SK-N-DZ (cell line): Measurements from ENCODE around the gene MRPL12. TPM values are rescaled to one million over a fixed set of nuclear protein-coding genes. Genes with fewer than 3 reads are reported as not detected.
A peak's percentile ranks its signal among the peaks of the same experiment; 100 is the strongest.

Source experiments
- DNase-seq: peaks from one replicate; pipeline ENCODE4 v3.0.0-alpha.2; 2015; ENCODE audit warnings: low spot score
- polyA plus RNA-seq, 2 experiments: library from polyadenylated mRNA; depleted of rRNA; stranded (reverse); fragments of >200 nt; gene quantifications; 2 replicates each; pipeline ENCODE4 v1.2.3, GENCODE V29; 2014

Gene MRPL12
- polyA plus RNA-seq (2014; cell fraction: cytosol; rRNA removed) = 49.5 and 59.3 TPM in 2 replicates
- 27.5 and 48.5 TPM in 2 replicates for polyA plus RNA-seq (2014; cell fraction: nucleus; rRNA removed)

- peak; percentile 94 for DNase-seq
Measured at GRCh38 chr17:81702934-81703746, at the start of gene MRPL12. TSS of gene MRPL12 (plus strand) at chr17:81703367. CDS start at chr17:81703502, 135 bp downstream.

GRCh38 chr17:81655378-81656117 lies 47.6 kb upstream of the MRPL12 start:
- peak; percentile 53 for DNase-seq

DNA sequence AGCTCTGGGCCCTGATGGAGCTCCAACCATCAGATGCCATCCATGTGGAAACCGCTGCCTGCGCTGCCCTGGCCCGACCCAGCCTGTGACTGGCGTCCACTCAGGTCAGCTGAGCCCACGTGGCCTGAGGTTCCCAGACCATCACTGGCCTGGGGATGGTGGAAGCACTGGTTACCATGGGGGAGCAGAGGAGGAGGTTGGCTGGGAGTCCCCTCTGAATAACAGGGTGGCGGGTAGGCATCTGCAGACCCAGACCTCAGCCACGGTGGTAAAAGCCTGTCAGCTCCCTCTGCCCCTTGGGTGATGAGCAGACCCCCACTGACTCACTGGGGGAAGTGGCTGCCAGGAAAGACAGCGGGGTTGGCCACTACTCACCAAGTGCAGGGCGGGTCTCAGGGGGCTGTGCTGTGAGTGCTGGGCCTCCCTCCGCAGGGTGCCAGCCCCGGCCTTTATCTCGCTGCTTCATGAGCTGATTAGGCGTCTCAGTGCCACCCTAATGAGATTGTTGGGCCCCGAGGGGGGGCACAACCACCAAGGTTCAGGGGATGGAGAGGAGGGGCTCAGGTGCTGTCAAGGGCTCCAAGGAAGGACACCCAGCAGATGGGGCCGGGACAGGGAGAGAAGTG lies 46.9 kb upstream of the MRPL12 start, which contains the start of gene PDE6G:
TSS of gene PDE6G (minus strand) at position 425 of the 626 bp plus-strand sequence. CDS start 3,237 bp downstream, outside the sequence.
- DNase-seq = no peak

DNA sequence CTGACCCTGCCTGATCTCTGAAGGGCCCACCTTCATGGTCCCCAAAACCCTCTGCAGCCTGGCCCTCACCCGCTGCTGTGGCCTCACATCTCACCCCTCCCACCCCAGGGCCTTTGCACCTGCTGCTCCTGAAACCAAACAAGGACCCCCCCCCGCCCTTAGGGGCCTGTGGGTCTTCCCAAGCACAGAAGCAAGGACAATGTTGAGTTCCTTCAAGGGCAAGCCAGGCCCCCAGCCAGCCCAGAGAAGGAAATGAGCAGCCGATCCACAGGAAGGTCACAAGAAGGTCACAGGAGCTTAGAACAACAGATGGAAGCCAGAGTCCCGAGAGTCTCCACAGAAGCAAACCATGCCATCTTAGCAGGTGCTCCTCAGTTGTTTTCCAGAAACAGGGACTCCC lies 46.3 kb upstream of the MRPL12 start:
- DNase-seq = peak; percentile 56

- DNase-seq = no peak
Measured at GRCh38 chr17:81659038-81659437, 44.1 kb upstream of the MRPL12 start.

GRCh38 chr17:81660441-81660840 lies 42.7 kb upstream of the MRPL12 start:
- no peak for DNase-seq

DNA sequence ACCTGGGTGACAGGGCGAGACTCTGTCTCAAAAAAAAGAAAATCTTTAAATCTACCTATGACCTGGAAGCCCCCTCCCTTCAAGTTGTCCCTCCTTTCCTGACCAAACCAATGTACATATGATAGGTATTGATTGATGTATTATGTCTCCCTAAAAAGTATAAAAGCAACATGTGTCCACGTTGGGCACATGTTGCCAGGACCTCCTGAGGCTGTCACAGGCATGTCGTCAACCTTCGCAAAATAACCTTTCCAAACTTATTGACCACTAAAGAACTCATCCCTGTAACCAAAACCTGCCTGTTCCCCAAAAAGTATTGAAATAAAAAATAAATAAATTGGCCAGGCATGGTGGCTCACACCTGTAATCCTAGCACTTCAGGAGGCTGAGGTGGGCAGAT lies 41.2 kb upstream of the MRPL12 start:
- no peak for DNase-seq

- DNase-seq = no peak
Measured at GRCh38 chr17:81664051-81664470, 39.1 kb upstream of the MRPL12 start.

DNA sequence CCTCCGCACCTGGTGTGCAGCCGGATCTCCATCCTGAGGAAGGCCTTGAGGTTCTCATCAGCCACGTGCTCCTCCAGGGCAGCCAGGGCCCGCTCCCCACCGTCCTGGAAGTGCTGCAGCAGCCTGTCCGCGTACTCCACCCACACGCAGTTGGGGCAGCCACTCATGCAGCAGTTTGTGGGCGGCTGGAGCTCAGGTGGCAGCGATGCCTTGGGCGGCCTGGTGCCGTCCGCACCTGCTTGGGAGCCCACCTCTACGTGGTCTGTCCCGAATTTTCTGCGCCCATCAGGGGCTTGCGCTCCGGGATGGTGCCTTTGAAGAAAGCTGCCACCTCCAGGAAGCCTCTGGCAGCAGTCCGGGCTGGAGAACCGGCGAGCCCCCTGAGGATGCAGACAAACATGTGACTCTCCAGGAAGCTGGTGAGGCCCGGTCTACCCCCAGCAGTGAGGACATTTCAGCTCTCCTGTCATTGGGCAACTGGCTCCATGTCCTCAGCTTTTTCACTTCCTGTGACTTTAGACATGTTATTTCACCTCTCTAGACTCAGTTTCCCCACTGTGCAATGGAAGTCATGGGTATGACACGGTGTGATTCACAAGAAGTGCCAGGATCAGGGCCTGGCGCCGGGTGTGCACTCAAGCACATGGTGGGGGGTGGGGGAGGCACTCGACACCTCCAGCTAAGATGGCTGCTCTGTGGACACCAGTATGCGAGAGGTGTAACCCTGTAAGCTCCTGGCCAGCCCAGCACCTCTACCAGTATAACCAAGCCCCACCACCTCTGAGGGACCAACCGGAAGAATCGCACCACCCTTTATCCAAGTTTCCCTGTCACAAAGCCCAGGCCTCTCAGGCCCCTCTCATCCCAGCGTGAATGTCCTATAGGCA lies 37.7 kb upstream of the MRPL12 start:
- no peak for DNase-seq

DNA sequence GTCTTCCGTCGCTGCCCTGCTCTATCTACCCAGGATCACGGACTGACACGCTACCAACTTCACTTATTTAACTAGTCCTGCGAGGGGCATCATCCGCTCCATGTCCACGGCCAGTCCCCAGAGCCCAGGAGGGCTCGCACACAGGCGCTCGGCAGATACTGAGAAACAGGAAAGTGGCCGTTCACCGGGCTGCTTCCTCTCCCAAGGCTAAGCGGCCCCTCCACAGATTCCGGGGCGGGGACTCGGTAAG lies 37.1 kb upstream of the MRPL12 start:
- DNase-seq = peak; percentile 73

DNA sequence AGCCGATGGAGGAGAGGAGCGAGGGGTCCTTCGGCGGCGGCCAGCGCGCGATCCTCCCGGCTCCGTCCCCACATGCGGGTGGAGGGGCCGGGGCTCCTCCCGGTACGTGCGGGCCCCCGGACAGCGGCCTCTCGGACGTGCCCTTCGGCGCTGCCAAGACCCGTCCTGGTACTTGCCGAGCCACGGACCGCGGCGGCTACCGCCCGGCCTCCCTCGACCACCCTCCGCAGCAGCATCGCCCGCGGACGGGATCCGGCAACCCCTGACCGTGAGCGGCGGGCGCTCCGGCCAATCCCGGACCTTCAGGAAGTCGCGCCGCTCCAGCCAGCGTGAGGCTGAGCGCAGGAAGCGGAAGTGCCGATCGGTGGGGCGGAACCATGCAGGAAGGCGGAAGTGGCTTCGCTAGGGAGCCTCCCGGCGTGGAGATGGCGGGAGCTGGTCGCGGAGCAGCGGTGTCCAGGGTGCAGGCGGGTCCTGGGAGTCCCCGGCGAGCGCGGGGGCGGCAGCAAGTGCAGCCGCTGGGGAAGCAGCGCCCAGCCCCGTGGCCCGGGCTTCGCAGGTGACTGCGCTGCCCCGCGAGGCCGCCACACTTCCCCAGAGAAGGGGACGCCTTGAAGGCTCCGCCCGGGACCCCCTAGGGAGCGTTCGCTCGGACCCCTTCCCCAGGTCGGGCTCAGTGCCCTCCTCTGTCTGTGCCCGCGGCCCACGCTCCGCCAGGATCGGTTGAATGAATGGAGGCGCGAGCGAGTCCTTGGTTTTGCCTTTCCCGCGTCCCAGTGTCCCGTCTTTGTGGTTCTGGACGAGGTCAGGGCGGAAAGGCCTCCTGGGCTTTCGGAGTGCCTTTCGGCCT lies 36.6 kb upstream of the MRPL12 start, which contains the start of the genes CCDC137 and OXLD1:
TSS of gene CCDC137 (plus strand) at position 396 of the 850 bp plus-strand sequence. CDS start at position 426, 30 bp downstream.
TSS of gene OXLD1 (minus strand) at position 264 of the 850 bp plus-strand sequence. CDS start at position 236, 28 bp downstream.
- peak; percentile 97 for DNase-seq

GRCh38 chr17:81667754-81668153 lies 35.4 kb upstream of the MRPL12 start:
- DNase-seq = no peak

DNA sequence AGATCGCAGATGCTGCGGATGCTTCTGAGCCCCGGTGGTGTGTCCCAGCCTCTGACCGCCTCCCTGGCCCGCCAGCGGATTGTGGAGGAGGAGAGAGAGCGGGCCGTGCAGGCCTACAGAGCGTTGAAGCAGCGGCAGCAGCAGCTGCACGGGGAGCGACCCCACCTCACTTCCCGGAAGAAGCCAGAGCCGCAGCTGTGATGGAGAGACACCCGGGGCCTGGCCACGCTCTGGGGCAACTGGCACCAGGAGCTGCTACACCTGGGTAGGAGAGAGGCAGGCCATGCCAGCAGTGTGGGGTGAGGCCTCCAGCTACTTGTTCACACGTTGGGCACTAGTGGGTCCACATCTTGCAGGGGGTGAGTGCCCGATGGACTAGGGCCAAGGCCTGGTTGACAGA lies 30.7 kb upstream of the MRPL12 start:
- no peak for DNase-seq

GRCh38 chr17:81672954-81673353 lies 30.2 kb upstream of the MRPL12 start:
- DNase-seq = no peak

DNA sequence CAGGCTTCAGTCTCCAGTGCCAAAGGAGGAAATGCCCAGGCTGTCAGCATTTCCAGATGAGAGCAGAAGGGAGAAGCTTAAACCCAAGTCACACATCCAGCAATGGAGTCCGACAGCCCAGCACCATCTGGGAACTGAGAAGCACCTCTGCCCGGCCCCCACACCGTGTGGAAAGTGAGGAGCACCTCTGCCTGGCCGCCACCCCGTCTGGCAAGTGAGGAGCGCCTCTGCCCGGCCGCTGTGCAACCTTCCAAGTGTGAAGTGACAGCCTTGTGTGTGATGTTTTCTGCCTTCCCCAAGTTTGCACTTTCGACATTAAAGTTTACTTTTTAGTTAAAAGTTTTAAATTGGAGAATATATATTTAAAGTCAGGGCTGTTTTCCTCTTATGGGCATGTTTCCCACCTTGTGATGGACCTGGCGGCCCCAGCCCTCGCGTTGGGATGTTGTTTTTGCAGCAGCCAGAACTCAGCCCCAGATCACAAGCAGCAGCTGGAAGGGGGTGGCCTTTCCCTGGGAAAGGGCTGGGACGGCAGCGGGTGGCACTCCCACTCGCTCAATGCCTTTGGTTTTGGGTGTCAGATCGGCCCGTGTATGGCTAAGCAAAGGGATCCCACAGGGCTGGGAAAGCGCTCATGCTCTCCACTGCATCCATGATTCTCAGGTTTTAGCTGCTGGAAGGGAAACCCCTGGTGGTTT lies 29.5 kb upstream of the MRPL12 start:
- DNase-seq = no peak

GRCh38 chr17:81675515-81676221 lies 27.5 kb upstream of the MRPL12 start:
- peak; percentile 52 for DNase-seq

- DNase-seq = no peak
Measured at GRCh38 chr17:81676906-81677305, 26.3 kb upstream of the MRPL12 start.

- DNase-seq = no peak
Measured at GRCh38 chr17:81680150-81680549, 23.0 kb upstream of the MRPL12 start.

DNA sequence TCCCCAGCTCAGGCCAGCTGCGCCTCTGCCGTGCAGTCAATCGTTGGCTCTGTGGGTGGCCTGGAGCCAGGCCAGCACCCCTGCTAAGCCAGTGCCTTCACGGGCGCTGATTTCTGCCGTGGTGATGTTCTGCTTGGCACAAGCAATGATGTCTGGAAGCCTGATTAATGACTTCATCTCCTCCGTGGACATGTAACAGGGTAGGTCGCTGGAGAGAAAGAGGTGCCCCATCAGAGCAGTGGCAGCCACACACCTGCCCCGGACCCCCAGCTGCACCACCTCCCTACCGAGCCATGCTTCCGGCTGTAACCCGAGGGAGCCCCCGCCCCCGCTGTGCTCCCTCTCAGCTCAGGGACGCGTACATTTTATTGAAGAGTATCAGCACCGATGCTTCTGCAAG lies 21.5 kb upstream of the MRPL12 start:
- no peak for DNase-seq
